ENCODE measurements around the gene NCAPD2. TPM values are rescaled to one million over a fixed set of nuclear protein-coding genes. Genes with fewer than 3 reads are reported as not detected.

Gene NCAPD2
- total RNA-seq, 4 donors from 2014 or later = 18.5 to 25.9 (median 22.5) TPM

DNA sequence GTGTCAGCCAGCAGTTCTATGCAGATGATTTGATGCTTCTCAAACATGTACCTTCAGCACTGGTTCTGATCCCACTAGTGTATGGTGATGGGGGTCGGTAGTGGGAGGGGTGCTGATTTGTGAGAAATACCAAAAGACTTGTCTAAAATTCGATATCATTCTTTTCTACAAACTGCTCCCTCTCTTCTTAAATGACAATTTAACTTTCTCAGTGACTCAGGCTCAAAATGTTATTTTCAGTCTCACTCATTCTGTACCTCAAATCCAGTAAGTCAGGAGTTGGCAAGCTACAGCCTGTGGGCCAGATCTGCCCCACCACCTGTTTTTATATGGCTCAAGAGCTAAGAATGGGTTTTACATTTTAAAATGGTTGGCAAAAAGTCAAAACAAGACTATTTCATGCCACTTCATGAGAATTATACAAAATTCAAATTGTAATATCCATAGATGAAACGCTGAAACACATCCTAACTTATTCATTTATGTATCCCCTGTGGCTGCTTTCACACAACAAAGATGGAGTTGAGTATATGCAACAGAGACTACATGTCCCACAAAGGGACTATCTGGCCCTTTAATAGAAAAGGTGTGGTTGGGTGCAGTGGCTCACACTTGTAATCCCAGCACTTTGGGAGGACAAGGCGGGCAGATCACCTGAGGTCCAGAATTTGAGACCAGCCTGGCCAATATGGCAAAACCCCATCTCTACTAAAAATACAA lies 80.8 kb downstream of the NCAPD2 start:
- WGBS, 2 donors = 84 to 87% methylated on average over 4 of the region's 4 CpGs
- no peak overlapping the region for H3K4me3 ChIP-seq (ENCODE audit: low read depth, poor library complexity, severe bottlenecking)
- no peak for TF ChIP-seq POLR2A (IDR thresholded peaks at IDR 0.05)
- no peak for DNase-seq (ENCODE audit: low spot score in 2 of 2)
- intact Hi-C loops (cut with DNase I; ENCODE audit: low total_unique reads) = no loop called here

DNA sequence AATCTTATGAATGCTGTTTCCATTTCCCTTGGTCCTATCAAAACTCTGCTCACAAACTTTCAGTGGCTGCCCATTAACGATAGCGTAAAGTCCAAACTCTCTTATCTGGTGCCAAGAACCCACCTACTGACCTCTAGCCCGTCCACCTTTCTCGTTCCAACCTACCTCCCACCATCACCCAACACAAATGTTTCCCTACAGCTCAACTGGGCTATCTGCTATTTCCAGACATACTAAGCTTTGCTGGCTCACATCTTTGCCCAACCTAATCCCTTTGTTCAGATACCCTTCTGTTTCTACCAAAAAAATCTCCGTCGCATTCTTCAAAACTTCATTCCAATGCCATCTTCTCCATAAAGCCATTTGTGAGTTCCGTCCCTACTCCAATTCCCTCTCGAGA lies 81.7 kb downstream of the NCAPD2 start:
- TF ChIP-seq, protein P1, sequence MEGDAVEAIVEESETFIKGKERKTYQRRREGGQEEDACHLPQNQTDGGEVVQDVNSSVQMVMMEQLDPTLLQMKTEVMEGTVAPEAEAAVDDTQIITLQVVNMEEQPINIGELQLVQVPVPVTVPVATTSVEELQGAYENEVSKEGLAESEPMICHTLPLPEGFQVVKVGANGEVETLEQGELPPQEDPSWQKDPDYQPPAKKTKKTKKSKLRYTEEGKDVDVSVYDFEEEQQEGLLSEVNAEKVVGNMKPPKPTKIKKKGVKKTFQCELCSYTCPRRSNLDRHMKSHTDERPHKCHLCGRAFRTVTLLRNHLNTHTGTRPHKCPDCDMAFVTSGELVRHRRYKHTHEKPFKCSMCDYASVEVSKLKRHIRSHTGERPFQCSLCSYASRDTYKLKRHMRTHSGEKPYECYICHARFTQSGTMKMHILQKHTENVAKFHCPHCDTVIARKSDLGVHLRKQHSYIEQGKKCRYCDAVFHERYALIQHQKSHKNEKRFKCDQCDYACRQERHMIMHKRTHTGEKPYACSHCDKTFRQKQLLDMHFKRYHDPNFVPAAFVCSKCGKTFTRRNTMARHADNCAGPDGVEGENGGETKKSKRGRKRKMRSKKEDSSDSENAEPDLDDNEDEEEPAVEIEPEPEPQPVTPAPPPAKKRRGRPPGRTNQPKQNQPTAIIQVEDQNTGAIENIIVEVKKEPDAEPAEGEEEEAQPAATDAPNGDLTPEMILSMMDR (IDR thresholded peaks at IDR 0.05) = no peak
- TF ChIP-seq POLR2A (IDR thresholded peaks at IDR 0.05) = no peak
- H3K4me3 ChIP-seq (ENCODE audit: low read depth, poor library complexity, severe bottlenecking) = no peak overlapping the region
- 80 to 88% methylated on average over 8 of the region's 8 CpGs for WGBS, 2 donors
- DNase-seq (ENCODE audit: low spot score in 2 of 2) = no peak
- intact Hi-C loops (cut with DNase I; ENCODE audit: low total_unique reads) = no loop called here

Other genes with a start within 250 kb of the NCAPD2 start
- 10 to 100 TPM; 10.6 to 34.1 (median 22.4) TPM for gene PLEKHG6, start 183.4 kb upstream of the NCAPD2 start, total RNA-seq
- gene TNFRSF1A, start 152.0 kb upstream of the NCAPD2 start, total RNA-seq = 100 to 1,000 TPM; 104 to 252 (median 186) TPM
- gene SCNN1A, start 118.5 kb upstream of the NCAPD2 start, total RNA-seq = 100 to 1,000 TPM in 3 of 4 donors, 10 to 100 TPM in 1; 74.6 to 139 (median 119) TPM
- gene LTBR, start 109.9 kb upstream of the NCAPD2 start, total RNA-seq = 100 to 1,000 TPM; 174 to 298 (median 196) TPM
- gene CD27, start 49.1 kb upstream of the NCAPD2 start, total RNA-seq = under 1 TPM in 2 of 4 donors, not detected in 2; 0.16 to 0.89 TPM
- gene TAPBPL, start 42.1 kb upstream of the NCAPD2 start, total RNA-seq = 10 to 100 TPM; 11.4 to 23.8 (median 17.6) TPM
- 1 to 10 TPM; 2.1 to 6.6 (median 4.4) TPM for gene VAMP1, start 23.4 kb upstream of the NCAPD2 start, total RNA-seq
- 10 to 100 TPM; 38.6 to 62.1 (median 58.7) TPM for gene MRPL51, start 840 bp upstream of the NCAPD2 start, total RNA-seq
- 1,000 to 10,000 TPM; 1,190 to 2,139 (median 1,514) TPM for gene GAPDH, start 40.4 kb downstream of the NCAPD2 start, total RNA-seq
- gene IFFO1, start 61.9 kb downstream of the NCAPD2 start, total RNA-seq = 1 to 10 TPM; 3.3 to 6.8 (median 4.6) TPM
- gene NOP2, start 74.2 kb downstream of the NCAPD2 start, total RNA-seq = 10 to 100 TPM; 16.2 to 24.0 (median 23.4) TPM
- 100 to 1,000 TPM; 167 to 235 (median 205) TPM for gene CHD4, start 113.3 kb downstream of the NCAPD2 start, total RNA-seq
- gene LPAR5, start 141.9 kb downstream of the NCAPD2 start, total RNA-seq = 10 to 100 TPM; 11.0 to 16.4 (median 12.4) TPM
- gene ACRBP, start 153.3 kb downstream of the NCAPD2 start, total RNA-seq = 1 to 10 TPM in 2 of 4 donors, under 1 TPM in 2; 0.42 to 8.6 (median 0.76) TPM
- 10 to 100 TPM; 40.8 to 63.6 (median 56.0) TPM for gene ING4, start 169.0 kb downstream of the NCAPD2 start, total RNA-seq
- gene ZNF384, start 195.3 kb downstream of the NCAPD2 start, total RNA-seq = 10 to 100 TPM; 22.7 to 79.9 (median 33.7) TPM
- not detected for gene PIANP, start 206.7 kb downstream of the NCAPD2 start, total RNA-seq
- gene COPS7A, start 229.9 kb downstream of the NCAPD2 start, total RNA-seq = 10 to 100 TPM; 46.3 to 64.6 (median 56.6) TPM